Large intestine (tissue), 3 donors: ENCODE results near the gene ZNF32. TPM values are rescaled to one million over a fixed set of nuclear protein-coding genes. Genes with fewer than 3 reads are reported as not detected.
A peak's percentile ranks its signal among the peaks of the same experiment; 100 is the strongest.

Experiments
- DNase-seq, 2 donors: peaks; one replicate each; pipeline versions ENCODE4 v3.0.0 to v3.0.0-alpha.2; 2013
- H3K27ac ChIP-seq: one replicate; pipeline ENCODE4 v1.5.1; 2013; ENCODE audit warnings: low read length
- H3K27me3 ChIP-seq: 2 replicates; pipeline ENCODE4 v1.6.1; 2013; ENCODE audit warnings: low read length; ENCODE audit not compliant: control insufficient read depth, insufficient read depth
- H3K36me3 ChIP-seq: 2 replicates; pipeline ENCODE4 v1.6.1; 2013; ENCODE audit warnings: low read length; ENCODE audit not compliant: control insufficient read depth, insufficient read depth
- H3K4me1 ChIP-seq: one replicate; pipeline ENCODE4 v1.6.1; 2013; ENCODE audit warnings: low read length; ENCODE audit not compliant: control insufficient read depth, insufficient read depth
- H3K4me3 ChIP-seq: one replicate; pipeline ENCODE4 v1.5.1; 2013; ENCODE audit warnings: low read length
- H3K9me3 ChIP-seq: one replicate; pipeline ENCODE4 v1.6.1; 2013; ENCODE audit warnings: mild to moderate bottlenecking, low read depth, low read length, moderate library complexity; ENCODE audit not compliant: control insufficient read depth
- WGBS: methylation state at CpG from one replicate; pipeline ENCODE4 v1.1.5; 2013; ENCODE audit warnings: low lambda C conversion rate; ENCODE audit not compliant: insufficient coverage; 5-methylcytosine and 5-hydroxymethylcytosine counted together
- polyA plus RNA-seq: library from polyadenylated mRNA; unstranded; fragments of 120-200 nt; gene quantifications from one replicate; pipeline ENCODE4 v1.2.1, GENCODE V29; 2013

ZNF32 gene
- polyA plus RNA-seq, 1 donor: 37.4 TPM

- no peaks in the 10 kb centered on the region for H3K9me3 ChIP-seq
- H3K36me3 ChIP-seq: no peaks in the 10 kb centered on the region
- H3K27ac ChIP-seq: no peak overlapping the region
- H3K4me3 ChIP-seq: peak overlapping the region; percentile 48
- H3K4me1 ChIP-seq: peaks cover 4% of the 10 kb centered on the region
- 80% methylated on average over 1 of the region's 65 CpGs for WGBS
- peaks cover 29% of the 10 kb centered on the region for H3K27me3 ChIP-seq
- DNase-seq: peak; percentile 82 to 90
Measured at GRCh38 chr10:43689955-43690771, 41.5 kb upstream of the ZNF32 start.

GRCh38 chr10:43689618-43689954 is 40.9 kb upstream of the ZNF32 start:
- Histone ChIP-seq H3K4me3 (peak overlapping the region; percentile 48), H3K9me3 (no peaks in the 10 kb centered on the region), H3K36me3 (no peaks in the 10 kb centered on the region), H3K27ac (no peak overlapping the region), H3K4me1 (peaks cover 4% of the 10 kb centered on the region), H3K27me3 (peaks cover 29% of the 10 kb centered on the region)
- WGBS: no CpG with 5 or more reads among the region's 25 CpGs
- DNase-seq: peak in 1 of 2 donors; percentile 22

GRCh38 chr10:43689007-43689491 is 40.4 kb upstream of the ZNF32 start:
- Histone ChIP-seq H3K36me3 (no peaks in the 10 kb centered on the region), H3K9me3 (no peaks in the 10 kb centered on the region), H3K4me1 (peaks cover 4% of the 10 kb centered on the region), H3K27me3 (peaks cover 29% of the 10 kb centered on the region), H3K4me3 (peak overlapping the region; percentile 48), H3K27ac (no peak overlapping the region)
- no peak for DNase-seq
- no CpG with 5 or more reads among the region's 25 CpGs for WGBS

GRCh38 chr10:43688348-43688892 is 39.7 kb upstream of the ZNF32 start:
- Histone ChIP-seq H3K9me3 (no peaks in the 10 kb centered on the region), H3K27ac (no peak overlapping the region), H3K4me3 (no peak overlapping the region), H3K4me1 (peaks cover 4% of the 10 kb centered on the region), H3K36me3 (no peaks in the 10 kb centered on the region), H3K27me3 (peaks cover 30% of the 10 kb centered on the region)
- WGBS: 94% methylated on average over 2 of the region's 16 CpGs
- DNase-seq: no peak

- Histone ChIP-seq H3K27me3 (peaks cover 28% of the 10 kb centered on the region), H3K27ac (no peak overlapping the region), H3K4me1 (peaks cover 4% of the 10 kb centered on the region), H3K4me3 (no peak overlapping the region), H3K36me3 (no peaks in the 10 kb centered on the region), H3K9me3 (no peaks in the 10 kb centered on the region)
- no CpG with 5 or more reads among the region's 7 CpGs for WGBS
- DNase-seq: no peak
Measured at GRCh38 chr10:43687373-43687772, 38.7 kb upstream of the ZNF32 start.

- WGBS: 67% methylated on average over 1 of the region's 6 CpGs
- peaks cover 4% of the 10 kb centered on the region for H3K4me1 ChIP-seq
- H3K27me3 ChIP-seq: peaks cover 21% of the 10 kb centered on the region
- H3K4me3 ChIP-seq: no peak overlapping the region
- no peak overlapping the region for H3K27ac ChIP-seq
- no peaks in the 10 kb centered on the region for H3K36me3 ChIP-seq
- no peak for DNase-seq
- H3K9me3 ChIP-seq: no peaks in the 10 kb centered on the region
Measured at GRCh38 chr10:43686414-43686813, 37.7 kb upstream of the ZNF32 start.

GRCh38 chr10:43685744-43686143 is 37.1 kb upstream of the ZNF32 start:
- DNase-seq: no peak
- no CpG with 5 or more reads among the region's 8 CpGs for WGBS

GRCh38 chr10:43684292-43684559 is 35.5 kb upstream of the ZNF32 start:
- DNase-seq: no peak
- no peaks in the 10 kb centered on the region for H3K36me3 ChIP-seq

More at GRCh38 chr10:43685744-43686143, 37.1 kb upstream of the ZNF32 start:
- Histone ChIP-seq H3K27ac (no peak overlapping the region), H3K36me3 (no peaks in the 10 kb centered on the region), H3K4me3 (no peak overlapping the region), H3K4me1 (peaks cover 4% of the 10 kb centered on the region), H3K27me3 (peaks cover 19% of the 10 kb centered on the region), H3K9me3 (no peaks in the 10 kb centered on the region)

GRCh38 chr10:43683451-43684291 is 35.0 kb upstream of the ZNF32 start:
- 51% methylated on average over 4 of the region's 10 CpGs for WGBS
- no peaks in the 10 kb centered on the region for H3K9me3 ChIP-seq
- H3K27me3 ChIP-seq: peaks cover 12% of the 10 kb centered on the region
- H3K27ac ChIP-seq: no peak overlapping the region
- H3K4me1 ChIP-seq: no peaks in the 10 kb centered on the region
- DNase-seq: peak in 1 of 2 donors; percentile 11
- H3K36me3 ChIP-seq: no peaks in the 10 kb centered on the region
- H3K4me3 ChIP-seq: no peak overlapping the region

More at GRCh38 chr10:43684292-43684559, 35.5 kb upstream of the ZNF32 start:
- H3K9me3 ChIP-seq: no peaks in the 10 kb centered on the region
- H3K4me3 ChIP-seq: no peak overlapping the region
- peaks cover 2% of the 10 kb centered on the region for H3K4me1 ChIP-seq
- H3K27ac ChIP-seq: no peak overlapping the region
- H3K27me3 ChIP-seq: peaks cover 18% of the 10 kb centered on the region

GRCh38 chr10:43682956-43683355 is 34.3 kb upstream of the ZNF32 start:
- H3K27ac ChIP-seq: no peak overlapping the region
- no peak overlapping the region for H3K4me3 ChIP-seq
- no peaks in the 10 kb centered on the region for H3K36me3 ChIP-seq
- 100% methylated on average over 1 of the region's 2 CpGs for WGBS
- H3K27me3 ChIP-seq: peaks cover 10% of the 10 kb centered on the region
- no peak for DNase-seq
- no peaks in the 10 kb centered on the region for H3K4me1 ChIP-seq
- no peaks in the 10 kb centered on the region for H3K9me3 ChIP-seq
